Left hindlimb (tissue), 1 donor: ENCODE results near the gene PSD2.

Source experiments
- DNase-seq: peaks from one replicate; pipeline ENCODE4 v3.0.0-alpha.2; 2018

The PSD2 gene

DNA sequence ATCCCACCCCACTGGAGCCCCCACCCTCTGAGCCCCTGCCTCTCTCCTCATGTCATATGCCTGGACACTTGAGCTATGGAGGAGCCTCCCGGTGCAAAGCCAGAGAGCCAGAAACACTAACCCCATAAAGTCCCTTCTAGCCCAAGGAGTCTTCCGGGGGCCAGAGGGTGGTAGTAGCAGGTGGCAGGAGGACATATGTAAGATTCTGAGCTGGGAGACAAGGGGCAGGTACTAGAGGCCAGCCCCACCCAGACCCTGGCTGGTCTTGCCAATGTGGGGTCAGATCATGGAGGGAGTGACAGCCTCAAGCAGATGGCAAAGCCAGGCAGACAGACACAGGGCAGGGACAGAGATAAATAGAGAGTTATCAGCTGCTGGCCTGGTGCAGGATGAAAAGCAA lies 63.4 kb downstream of the PSD2 start:
- no peak for DNase-seq

GRCh38 chr5:139861021-139861888 lies 65.6 kb downstream of the PSD2 start:
- DNase-seq, result no peak

- no peak for DNase-seq
These were observed 66.2 kb downstream of the PSD2 start for GRCh38 chr5:139861889-139862207.

DNA sequence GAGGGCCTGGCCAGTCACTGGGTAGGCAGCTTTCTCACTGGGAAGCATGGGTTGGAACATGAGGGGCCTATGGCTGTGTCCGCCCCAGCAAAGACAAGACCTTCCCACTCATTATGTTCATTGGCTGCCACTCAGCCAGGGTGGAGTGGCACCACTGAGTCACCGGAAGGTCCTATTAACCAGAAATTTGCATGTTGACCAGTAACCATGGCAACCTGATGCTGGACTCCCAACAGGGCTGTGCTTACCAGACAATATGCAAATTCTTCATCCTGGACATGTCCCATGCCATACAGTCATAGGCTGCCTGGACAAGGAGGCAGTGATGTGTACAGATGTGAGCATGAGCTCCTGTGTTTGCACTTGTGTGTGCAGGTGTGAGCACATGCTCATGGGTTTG lies 66.7 kb downstream of the PSD2 start:
- DNase-seq, result no peak

DNA sequence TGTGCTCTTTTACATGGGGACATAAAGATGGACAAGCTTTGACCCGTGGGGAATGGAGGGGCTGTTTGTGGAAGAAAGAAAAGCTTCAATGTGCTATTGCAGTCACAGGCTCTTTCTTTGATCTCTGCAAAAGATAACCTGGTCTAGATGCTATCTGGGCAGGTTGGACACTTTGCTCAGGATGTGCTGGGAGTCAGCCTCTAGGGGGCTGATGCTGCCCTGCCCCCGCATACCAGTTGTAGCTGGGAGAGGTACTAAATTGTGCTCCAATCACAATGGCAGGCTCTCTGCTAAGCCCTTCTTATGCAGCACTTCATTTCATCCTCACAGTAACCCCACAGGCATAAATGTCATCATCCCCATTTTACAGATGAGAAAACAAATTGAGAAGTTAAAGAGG lies 67.2 kb downstream of the PSD2 start:
- no peak for DNase-seq

DNA sequence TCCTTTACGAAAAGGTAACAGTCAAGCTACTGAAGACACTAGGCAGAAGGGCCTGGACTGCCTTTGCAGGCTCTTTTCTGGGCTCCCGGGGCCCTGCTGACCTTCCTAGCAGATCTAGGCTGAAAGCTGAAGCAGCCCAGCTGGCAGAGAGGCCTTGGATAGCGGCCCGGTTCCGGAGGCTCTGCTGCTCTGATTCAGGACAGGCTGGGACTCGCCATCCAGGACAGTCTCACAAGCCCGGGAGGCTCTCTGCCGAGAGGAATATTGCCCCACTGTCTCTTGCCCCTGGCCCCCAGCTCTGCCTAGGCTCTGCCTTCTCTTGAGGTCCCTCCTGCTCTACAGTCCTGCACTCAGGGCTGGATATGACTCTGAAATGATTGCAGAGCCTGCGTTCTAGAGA lies 67.8 kb downstream of the PSD2 start:
- no peak for DNase-seq

GRCh38 chr5:139863855-139864558 lies 68.4 kb downstream of the PSD2 start:
- no peak for DNase-seq

- no peak for DNase-seq
These were observed 69.3 kb downstream of the PSD2 start for GRCh38 chr5:139864716-139865483.

- no peak for DNase-seq
These were observed 71.5 kb downstream of the PSD2 start for GRCh38 chr5:139867109-139867508.

GRCh38 chr5:139867581-139867980 lies 72.0 kb downstream of the PSD2 start:
- no peak for DNase-seq

GRCh38 chr5:139869042-139869790 lies 73.6 kb downstream of the PSD2 start:
- DNase-seq, result no peak

DNA sequence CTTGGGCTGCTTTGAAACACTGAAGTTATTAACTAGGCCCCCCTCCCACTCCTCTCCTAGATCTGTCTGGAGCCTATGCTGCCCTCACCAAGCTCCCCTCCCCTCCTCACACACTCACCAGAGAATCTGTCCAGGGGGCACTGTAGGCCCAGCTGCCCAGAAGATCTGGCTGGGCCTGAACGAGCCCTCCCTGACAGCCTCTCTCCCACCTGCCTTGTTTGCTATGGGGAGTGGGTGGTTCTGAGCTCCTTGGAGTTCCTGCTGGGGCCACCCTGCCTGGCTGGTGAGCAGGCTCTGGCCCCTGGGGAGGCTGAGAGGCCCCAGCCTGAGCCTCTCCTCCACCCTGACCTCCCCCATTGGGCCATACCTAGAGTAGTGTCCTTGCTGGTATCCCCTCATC lies 75.1 kb downstream of the PSD2 start:
- no peak for DNase-seq

GRCh38 chr5:139871614-139872013 lies 76.0 kb downstream of the PSD2 start:
- no peak for DNase-seq

DNA sequence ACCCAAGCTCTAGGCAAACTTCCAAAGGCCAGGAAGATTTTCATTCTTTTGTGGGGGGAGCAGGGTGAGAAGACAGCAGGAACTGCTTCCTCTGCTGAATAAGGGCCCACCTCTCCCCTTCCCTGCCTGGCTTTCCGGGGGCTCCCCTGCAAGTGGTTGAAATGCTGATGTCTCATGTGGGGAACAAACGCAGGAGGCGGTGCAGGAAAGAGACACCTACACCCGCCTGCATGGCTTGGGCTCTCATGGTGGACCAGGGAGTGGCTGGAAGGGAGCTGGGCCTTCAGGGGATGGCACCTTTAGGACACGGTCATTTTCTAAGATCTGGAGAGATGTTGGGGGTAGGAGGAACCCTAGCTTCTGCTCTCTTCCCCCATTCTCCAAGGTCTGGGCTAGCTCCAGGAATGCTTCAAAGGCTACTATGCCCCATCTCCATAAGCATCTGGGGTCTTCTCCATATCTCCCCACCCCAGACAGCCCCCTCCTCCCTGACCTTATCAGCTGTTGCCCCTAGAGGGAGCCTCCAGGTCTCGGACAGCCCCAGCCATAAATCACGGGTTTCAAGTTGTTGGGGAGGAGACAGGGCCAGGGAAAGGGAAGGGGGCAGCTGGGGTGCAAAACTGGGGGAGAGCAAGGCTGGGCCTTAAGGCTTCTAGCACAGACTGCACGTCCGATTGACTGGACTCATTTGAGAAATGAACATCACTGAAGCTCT lies 76.6 kb downstream of the PSD2 start:
- DNase-seq, result no peak

GRCh38 chr5:139872851-139873794 lies 77.5 kb downstream of the PSD2 start:
- no peak for DNase-seq

DNA sequence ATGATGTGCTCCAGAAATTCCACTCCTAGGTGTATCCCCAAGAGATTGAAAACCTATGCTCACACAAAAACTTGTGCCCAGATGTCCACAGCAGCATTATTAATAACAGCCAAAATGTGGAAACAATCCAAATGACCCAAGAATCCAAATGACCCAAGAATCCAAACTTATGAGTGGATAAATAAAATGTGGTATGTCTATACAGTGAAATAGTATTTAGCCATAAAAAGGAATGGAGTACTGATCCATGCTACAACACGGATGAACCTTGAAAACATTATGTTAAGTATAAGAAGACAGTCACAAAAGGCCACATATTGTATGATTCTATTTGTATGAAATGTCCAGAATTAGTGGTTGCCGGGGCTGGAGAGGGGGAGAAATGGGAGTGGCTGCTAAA lies 80.3 kb downstream of the PSD2 start:
- DNase-seq, result no peak

GRCh38 chr5:139877129-139877597 lies 81.6 kb downstream of the PSD2 start:
- no peak for DNase-seq

GRCh38 chr5:139878093-139878492 lies 82.5 kb downstream of the PSD2 start:
- no peak for DNase-seq

GRCh38 chr5:139880416-139881142 lies 85.0 kb downstream of the PSD2 start:
- DNase-seq, result no peak

DNA sequence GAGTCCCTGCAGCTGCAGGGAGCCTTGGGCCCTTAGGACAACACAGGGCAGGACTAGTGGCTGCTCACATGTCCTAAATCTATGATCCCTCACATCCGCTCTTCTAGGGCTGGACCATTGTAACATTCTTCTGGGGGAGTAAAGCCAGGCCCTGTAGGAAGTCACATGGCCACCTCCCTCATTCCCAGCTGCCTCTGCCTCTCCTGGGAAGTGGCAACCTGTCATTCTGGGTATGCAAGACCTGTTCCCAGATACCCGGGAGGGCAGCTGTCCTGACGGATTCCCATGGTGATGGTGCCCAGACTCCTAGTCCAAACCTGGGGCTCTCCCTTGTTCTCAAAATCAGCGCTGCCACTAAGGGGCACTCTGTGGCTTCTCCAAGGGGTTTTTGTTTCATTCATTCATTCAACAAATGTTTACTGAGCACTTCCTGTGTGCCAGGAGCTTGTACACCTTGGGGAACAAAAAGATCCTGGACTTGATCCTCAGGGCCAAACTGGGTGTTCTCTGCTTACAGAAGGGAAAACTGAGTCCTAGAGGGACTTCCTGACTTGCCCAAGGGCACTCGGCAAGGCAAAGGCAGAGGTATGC lies 85.6 kb downstream of the PSD2 start:
- DNase-seq, result no peak
